ENCODE results near the gene TMCC3. TPM values are rescaled to one million over a fixed set of nuclear protein-coding genes. Genes with fewer than 3 reads are reported as not detected.

TMCC3 gene
- total and polyA plus RNA-seq, 2 of the 13 experiments (the other 11 are each of a cell fraction or from before 2014, with no cell fraction given) = not detected

DNA sequence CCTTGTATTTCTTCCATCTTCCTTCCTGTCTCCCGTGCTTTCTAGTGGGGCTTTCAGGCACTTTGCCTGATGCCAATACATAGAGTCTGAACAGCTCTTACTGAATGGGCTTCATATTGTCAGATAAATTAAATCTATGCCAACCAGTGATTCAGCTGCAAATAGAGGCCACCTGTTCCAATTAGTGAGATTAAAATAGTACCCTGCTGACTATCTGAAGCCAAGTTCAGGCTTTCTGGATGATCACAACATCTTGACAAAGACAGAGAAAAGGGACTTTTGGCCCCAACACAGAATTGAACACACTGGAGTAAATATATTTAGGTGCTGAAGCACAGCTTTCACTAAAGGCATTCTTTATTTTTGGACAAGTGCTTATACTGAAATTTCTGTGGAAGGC is 11.8 kb downstream of the TMCC3 start (continued):
- no peak for TF ChIP-seq BCLAF1 (IDR thresholded peaks at IDR 0.05)
- no peak for TF ChIP-seq KDM6A (CRISPR knock-in tag; IDR thresholded peaks at IDR 0.05; ENCODE audit: low read depth)
- TF ChIP-seq HNRNPL (IDR thresholded peaks at IDR 0.05; ENCODE audit: low read depth, low read length) = no peak

- Histone ChIP-seq H3K9me3 (ENCODE audit: low read length) (no peaks in the 10 kb centered on the region), H4K20me1 (ENCODE audit: insufficient read depth, low read length) (no peaks in the 10 kb centered on the region), H3K79me2 (ENCODE audit: insufficient read depth, low read length) (no peaks in the 10 kb centered on the region), H3K4me2 (ENCODE audit: low read depth, low read length) (no peak overlapping the region), H3K27me3 (ENCODE audit: control insufficient read depth in 1 of 2, insufficient read depth in 2 of 2, low read length in 2 of 2) (no peaks in the 10 kb centered on the region; a peak in 2 of 5 replicates), H2AFZ (ENCODE audit: low read length) (no peak overlapping the region), H3K27ac (ENCODE audit: extremely low read length, insufficient read depth, low read length) (no peak overlapping the region), H3K36me3 (replicated peaks in 1 of 2; ENCODE audit: control insufficient read depth in 1 of 2, insufficient read depth in 2 of 2, low read length in 2 of 2) (no peaks in the 10 kb centered on the region), H3K4me3 (replicated peaks in 1 of 3; ENCODE audit: insufficient read depth in 1 of 3, low read depth in 2 of 3, low read length in 3 of 3) (no peak overlapping the region), H3K4me1 (ENCODE audit: insufficient read depth, low read length) (peaks cover 6% of the 10 kb centered on the region; the same call in 1 of the 2 replicates), H3K9ac (ENCODE audit: insufficient read depth, low read depth, low read length) (no peak overlapping the region)
- DNase-seq (ENCODE audit: low spot score) (peak; percentile 16), ATAC-seq (peak; percentile 74; the same call in 2 of the 3 replicates), FAIRE-seq (no peak)
- ChIA-PET CTCF (ENCODE audit: low intra/inter-chr PET ratio, low total read pairs) (no interaction called here), POLR2A (interaction anchor here (0.8 kb wide), 1 partner anchor 366 kb away, joined by 3 read pairs; the partner anchor contains the start of gene NDUFA12)
- 46% methylated on average over 4 of the region's 4 CpGs for WGBS (ENCODE audit: low lambda C conversion rate)
- in situ Hi-C loops (cut with HindIII; ENCODE audit: extremely low pct_ligation_motif_present, low pct_unique_long_range_greater_than_20kb) (no loop called here), intact Hi-C loops (cut with micrococcal nuclease; ENCODE audit: unreplicated experiment) (loop anchor here (5.0 kb wide), 1 partner anchor 45 kb away; no protein-coding TSS in a partner anchor)
- no TSS peak for BruUV-seq (replicated peaks)
- TF ChIP-seq GLMP (CRISPR knock-in tag; IDR thresholded peaks at IDR 0.05; ENCODE audit: borderline replicate concordance) (no peak), STAT5B (CRISPR knock-in tag; IDR thresholded peaks at IDR 0.05) (no peak), ZNF644 (CRISPR knock-in tag; IDR thresholded peaks at IDR 0.05; ENCODE audit: low read depth) (peak; percentile 66; the same call in 1 of the 2 replicates), ZNF597 (CRISPR knock-in tag; IDR thresholded peaks at IDR 0.05) (no peak)
- TF ChIP-seq, protein P1, sequence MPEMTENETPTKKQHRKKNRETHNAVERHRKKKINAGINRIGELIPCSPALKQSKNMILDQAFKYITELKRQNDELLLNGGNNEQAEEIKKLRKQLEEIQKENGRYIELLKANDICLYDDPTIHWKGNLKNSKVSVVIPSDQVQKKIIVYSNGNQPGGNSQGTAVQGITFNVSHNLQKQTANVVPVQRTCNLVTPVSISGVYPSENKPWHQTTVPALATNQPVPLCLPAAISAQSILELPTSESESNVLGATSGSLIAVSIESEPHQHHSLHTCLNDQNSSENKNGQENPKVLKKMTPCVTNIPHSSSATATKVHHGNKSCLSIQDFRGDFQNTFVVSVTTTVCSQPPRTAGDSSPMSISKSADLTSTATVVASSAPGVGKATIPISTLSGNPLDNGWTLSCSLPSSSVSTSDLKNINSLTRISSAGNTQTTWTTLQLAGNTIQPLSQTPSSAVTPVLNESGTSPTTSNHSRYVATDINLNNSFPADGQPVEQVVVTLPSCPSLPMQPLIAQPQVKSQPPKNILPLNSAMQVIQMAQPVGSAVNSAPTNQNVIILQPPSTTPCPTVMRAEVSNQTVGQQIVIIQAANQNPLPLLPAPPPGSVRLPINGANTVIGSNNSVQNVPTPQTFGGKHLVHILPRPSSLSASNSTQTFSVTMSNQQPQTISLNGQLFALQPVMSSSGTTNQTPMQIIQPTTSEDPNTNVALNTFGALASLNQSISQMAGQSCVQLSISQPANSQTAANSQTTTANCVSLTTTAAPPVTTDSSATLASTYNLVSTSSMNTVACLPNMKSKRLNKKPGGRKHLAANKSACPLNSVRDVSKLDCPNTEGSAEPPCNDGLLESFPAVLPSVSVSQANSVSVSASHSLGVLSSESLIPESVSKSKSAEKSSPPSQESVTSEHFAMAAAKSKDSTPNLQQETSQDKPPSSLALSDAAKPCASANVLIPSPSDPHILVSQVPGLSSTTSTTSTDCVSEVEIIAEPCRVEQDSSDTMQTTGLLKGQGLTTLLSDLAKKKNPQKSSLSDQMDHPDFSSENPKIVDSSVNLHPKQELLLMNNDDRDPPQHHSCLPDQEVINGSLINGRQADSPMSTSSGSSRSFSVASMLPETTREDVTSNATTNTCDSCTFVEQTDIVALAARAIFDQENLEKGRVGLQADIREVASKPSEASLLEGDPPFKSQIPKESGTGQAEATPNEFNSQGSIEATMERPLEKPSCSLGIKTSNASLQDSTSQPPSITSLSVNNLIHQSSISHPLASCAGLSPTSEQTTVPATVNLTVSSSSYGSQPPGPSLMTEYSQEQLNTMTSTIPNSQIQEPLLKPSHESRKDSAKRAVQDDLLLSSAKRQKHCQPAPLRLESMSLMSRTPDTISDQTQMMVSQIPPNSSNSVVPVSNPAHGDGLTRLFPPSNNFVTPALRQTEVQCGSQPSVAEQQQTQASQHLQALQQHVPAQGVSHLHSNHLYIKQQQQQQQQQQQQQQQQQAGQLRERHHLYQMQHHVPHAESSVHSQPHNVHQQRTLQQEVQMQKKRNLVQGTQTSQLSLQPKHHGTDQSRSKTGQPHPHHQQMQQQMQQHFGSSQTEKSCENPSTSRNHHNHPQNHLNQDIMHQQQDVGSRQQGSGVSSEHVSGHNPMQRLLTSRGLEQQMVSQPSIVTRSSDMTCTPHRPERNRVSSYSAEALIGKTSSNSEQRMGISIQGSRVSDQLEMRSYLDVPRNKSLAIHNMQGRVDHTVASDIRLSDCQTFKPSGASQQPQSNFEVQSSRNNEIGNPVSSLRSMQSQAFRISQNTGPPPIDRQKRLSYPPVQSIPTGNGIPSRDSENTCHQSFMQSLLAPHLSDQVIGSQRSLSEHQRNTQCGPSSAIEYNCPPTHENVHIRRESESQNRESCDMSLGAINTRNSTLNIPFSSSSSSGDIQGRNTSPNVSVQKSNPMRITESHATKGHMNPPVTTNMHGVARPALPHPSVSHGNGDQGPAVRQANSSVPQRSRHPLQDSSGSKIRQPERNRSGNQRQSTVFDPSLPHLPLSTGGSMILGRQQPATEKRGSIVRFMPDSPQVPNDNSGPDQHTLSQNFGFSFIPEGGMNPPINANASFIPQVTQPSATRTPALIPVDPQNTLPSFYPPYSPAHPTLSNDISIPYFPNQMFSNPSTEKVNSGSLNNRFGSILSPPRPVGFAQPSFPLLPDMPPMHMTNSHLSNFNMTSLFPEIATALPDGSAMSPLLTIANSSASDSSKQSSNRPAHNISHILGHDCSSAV (CRISPR knock-in tag; IDR thresholded peaks at IDR 0.05; ENCODE audit: borderline replicate concordance) = no peak
Measured at GRCh38 chr12:94637390-94638113, 12.8 kb downstream of the TMCC3 start.
